ENCODE measurements around the gene GJA3. TPM values are rescaled to one million over a fixed set of nuclear protein-coding genes. Genes with fewer than 3 reads are reported as not detected.

Gene GJA3
- total RNA-seq (not detected in 2 replicates), polyA plus RNA-seq (not detected in 2 replicates), polyA minus RNA-seq (not detected in 2 replicates), Bru-seq, nascent RNA (not detected), BruChase-seq, experiment 1, labeled RNA remaining after a 6-hour chase (not detected), BruChase-seq, experiment 2, labeled RNA remaining after a 2-hour chase (not detected)
- not detected in 2 replicates for polyA plus RNA-seq (2011; cell fraction: cytosol; rRNA removed)
- not detected in 2 replicates for polyA plus RNA-seq (2011; cell fraction: nucleus; rRNA removed)
- not detected in 2 replicates for polyA plus RNA-seq (2012)
- not detected for polyA minus RNA-seq (2011; cell fraction: cytosol; rRNA and poly(A)+ RNA removed)
- not detected in 2 replicates for polyA minus RNA-seq (2011; cell fraction: nucleus; rRNA and poly(A)+ RNA removed)
- long read RNA-seq, result 0 reads

DNA sequence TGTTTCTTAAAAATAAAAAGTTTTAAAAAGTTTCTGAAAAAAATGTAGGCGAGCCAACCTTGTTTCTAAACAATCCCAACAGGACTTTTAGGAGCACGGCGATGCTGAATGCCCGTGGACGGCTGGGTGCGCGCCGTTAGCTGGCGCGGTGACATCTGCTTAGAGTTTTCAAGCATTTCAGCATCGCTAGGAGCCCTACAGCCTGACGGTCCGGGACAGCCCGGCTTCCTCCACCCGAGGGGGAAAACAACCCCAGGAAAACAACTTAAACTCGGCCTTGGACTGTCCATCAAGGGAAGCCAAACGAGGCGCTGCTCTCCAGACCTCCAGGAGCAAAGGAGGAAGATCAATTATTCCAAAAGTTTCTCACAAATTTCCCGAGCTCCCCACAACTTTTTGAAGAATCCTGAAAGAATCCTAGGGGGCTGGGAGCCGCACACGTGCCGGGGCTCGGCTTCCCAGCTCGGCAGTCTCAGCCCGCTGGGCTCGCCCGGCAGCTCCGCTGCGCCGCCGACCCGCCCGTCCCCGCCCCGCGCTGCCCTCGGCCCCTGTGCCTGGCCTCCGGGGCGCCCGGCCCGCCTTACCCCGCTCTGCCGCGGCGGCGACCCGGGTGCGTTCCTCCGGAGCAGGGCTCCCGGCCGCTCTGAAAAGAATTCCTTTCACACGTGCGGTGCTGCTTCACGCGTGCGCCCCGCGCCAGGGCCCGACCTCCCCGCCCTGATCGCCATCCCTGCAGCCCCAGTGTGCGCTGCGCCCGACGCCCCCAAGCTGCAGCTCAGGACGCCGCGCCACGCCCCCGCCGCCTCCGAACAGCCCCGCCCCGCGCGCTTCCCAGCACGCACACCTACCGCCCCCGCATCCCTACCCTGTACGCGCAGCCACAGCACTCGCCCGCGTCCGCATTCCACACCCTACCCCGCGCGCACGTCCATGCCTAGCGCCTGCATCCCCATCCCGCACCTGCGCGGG is at the start of gene GJA3:
GJA3 (minus strand) TSS at position 747 of the 969 bp plus-strand sequence. CDS start 17,764 bp downstream, outside the sequence.
- H3K79me2 ChIP-seq (ENCODE audit: control insufficient read depth, insufficient read depth, low read length), result no peaks in the 10 kb centered on the region
- no TSS peak for BruUV-seq (replicated peaks)
- H4K20me1 ChIP-seq (replicated peaks; ENCODE audit: control insufficient read depth, extremely low read depth, insufficient read depth, low read length), result no peaks in the 10 kb centered on the region
- peak within 1 kb of the TSS; percentile 60 for H2AFZ ChIP-seq (ENCODE audit: low read depth, low read length)
- no peak within 1 kb of the TSS for H3K27ac ChIP-seq (ENCODE audit: insufficient read depth, low read depth, low read length)
- dilution Hi-C loops (cut with MboI; ENCODE audit: extremely low pct_ligation_motif_present, low sequenced_read_pairs), result no loop called here
- peak within 1 kb of the TSS in 2 of 3 experiments; percentile 25 to 28 for H3K4me3 ChIP-seq (replicated peaks in 1 of 3; ENCODE audit: insufficient read depth in 1 of 3, low read depth in 1 of 3, low read length in 3 of 3)
- H3K9me3 ChIP-seq (replicated peaks; ENCODE audit: control insufficient read depth, insufficient read depth, low read length), result no peaks in the 10 kb centered on the region
- peak; percentile 20 for DNase-seq (ENCODE audit: low read depth, low spot score)
- H3K4me1 ChIP-seq (ENCODE audit: control insufficient read depth, extremely low read depth, insufficient read depth, low read length), result peaks cover 2% of the 10 kb centered on the region
- no peaks in the 10 kb centered on the region for H3K36me3 ChIP-seq (ENCODE audit: control insufficient read depth in 2 of 2, extremely low read depth in 1 of 2, insufficient read depth in 2 of 2, low read length in 2 of 2)
- ChIA-PET POLR2A (no interaction called here), CTCF (interaction anchor here (0.7 to 5.2 kb wide), 7 partner anchors 10 to 233 kb away, joined by 3 to 18 read pairs (median 3); no protein-coding TSS in a partner anchor)
- peak; percentile 58 for FAIRE-seq
- TF ChIP-seq, protein P1, sequence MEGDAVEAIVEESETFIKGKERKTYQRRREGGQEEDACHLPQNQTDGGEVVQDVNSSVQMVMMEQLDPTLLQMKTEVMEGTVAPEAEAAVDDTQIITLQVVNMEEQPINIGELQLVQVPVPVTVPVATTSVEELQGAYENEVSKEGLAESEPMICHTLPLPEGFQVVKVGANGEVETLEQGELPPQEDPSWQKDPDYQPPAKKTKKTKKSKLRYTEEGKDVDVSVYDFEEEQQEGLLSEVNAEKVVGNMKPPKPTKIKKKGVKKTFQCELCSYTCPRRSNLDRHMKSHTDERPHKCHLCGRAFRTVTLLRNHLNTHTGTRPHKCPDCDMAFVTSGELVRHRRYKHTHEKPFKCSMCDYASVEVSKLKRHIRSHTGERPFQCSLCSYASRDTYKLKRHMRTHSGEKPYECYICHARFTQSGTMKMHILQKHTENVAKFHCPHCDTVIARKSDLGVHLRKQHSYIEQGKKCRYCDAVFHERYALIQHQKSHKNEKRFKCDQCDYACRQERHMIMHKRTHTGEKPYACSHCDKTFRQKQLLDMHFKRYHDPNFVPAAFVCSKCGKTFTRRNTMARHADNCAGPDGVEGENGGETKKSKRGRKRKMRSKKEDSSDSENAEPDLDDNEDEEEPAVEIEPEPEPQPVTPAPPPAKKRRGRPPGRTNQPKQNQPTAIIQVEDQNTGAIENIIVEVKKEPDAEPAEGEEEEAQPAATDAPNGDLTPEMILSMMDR (IDR thresholded peaks at IDR 0.05; ENCODE audit: extremely low read depth in 1 of 2, insufficient read depth in 1 of 2, low read depth in 1 of 2, low read length in 2 of 2), result no peak
- TF ChIP-seq MYC (IDR thresholded peaks at IDR 0.05; ENCODE audit: low read depth, low read length), result no peak
- TF ChIP-seq GATA2 (IDR thresholded peaks at IDR 0.05; ENCODE audit: insufficient read depth, insufficient read length, low read depth, low read length), result no peak
- TF ChIP-seq, protein P2, sequence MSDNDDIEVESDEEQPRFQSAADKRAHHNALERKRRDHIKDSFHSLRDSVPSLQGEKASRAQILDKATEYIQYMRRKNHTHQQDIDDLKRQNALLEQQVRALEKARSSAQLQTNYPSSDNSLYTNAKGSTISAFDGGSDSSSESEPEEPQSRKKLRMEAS (IDR thresholded peaks at IDR 0.05; ENCODE audit: insufficient read depth, insufficient read length), result no peak
- TF ChIP-seq FOS (IDR thresholded peaks at IDR 0.05; ENCODE audit: borderline replicate concordance, insufficient read depth, low read length), result no peak
- no peak for TF ChIP-seq JUN (IDR thresholded peaks at IDR 0.05; ENCODE audit: borderline replicate concordance, insufficient read depth, insufficient read length, low read depth)
- TF ChIP-seq EZH2 (IDR thresholded peaks at IDR 0.05; ENCODE audit: borderline replicate concordance, low read depth, low read length, severe bottlenecking), result peak; percentile 15
- no peak for TF ChIP-seq POLR2AphosphoS5 (IDR thresholded peaks at IDR 0.05; ENCODE audit: insufficient read depth, low read depth, low read length)
- no peak for TF ChIP-seq POLR2A (IDR thresholded peaks at IDR 0.05; ENCODE audit: low read depth, low read length)
- peak within 1 kb of the TSS; percentile 45 for H3K4me2 ChIP-seq (ENCODE audit: insufficient read depth, low read length)
- intact Hi-C loops (cut with micrococcal nuclease), result loop anchor here (1.0 to 5.0 kb wide), 3 partner anchors 24 to 298 kb away; partner anchors contain the start of gene ZMYM5
- H3K27me3 ChIP-seq (ENCODE audit: control insufficient read depth in 2 of 2, insufficient read depth in 2 of 2, low read length in 2 of 2), result peaks cover 37 to 71% of the 10 kb centered on the region in 2 experiments
- no peak within 1 kb of the TSS for H3K9ac ChIP-seq (replicated peaks; ENCODE audit: extremely low read depth, insufficient read depth, low read length)
- no peaks in the 10 kb centered on the region for H3K9me1 ChIP-seq (replicated peaks; ENCODE audit: control insufficient read depth, extremely low read depth, insufficient read depth, low read length)

All from endothelial cell of umbilical vein (primary cell).